HG03354 (cell line): ENCODE data around the gene TPSB2.
"Not testable (repeated sequence)": the region's sequence is repeated elsewhere in the genome, so short reads cannot be mapped to it uniquely, and the experiment has no call there.

Source experiments
- ATAC-seq: cut with Tn5 transposase; IDR thresholded peaks from one replicate; pipeline ENCODE4 v1.9.1; 2021; ENCODE audit warnings: mild to moderate bottlenecking; ENCODE audit not compliant: unreplicated experiment, poor library complexity, severe bottlenecking

TPSB2 gene

GRCh38 chr16:1243907-1244850 is 14.2 kb upstream of the TPSB2 start:
- not testable (repeated sequence) for ATAC-seq

GRCh38 chr16:1243363-1243762 is 13.4 kb upstream of the TPSB2 start:
- not testable (repeated sequence) for ATAC-seq

GRCh38 chr16:1241081-1241480 is 11.1 kb upstream of the TPSB2 start:
- ATAC-seq: not testable (repeated sequence)

- ATAC-seq: not testable (repeated sequence)
These were observed 10.5 kb upstream of the TPSB2 start, which contains the start of gene TPSAB1 for GRCh38 chr16:1240436-1240835. TPSAB1 (plus strand) TSS chr16:1240705; CDS start chr16:1240939, 234 bp downstream.

- not testable (repeated sequence) for ATAC-seq
These were observed 9.6 kb upstream of the TPSB2 start for GRCh38 chr16:1239575-1239974.

- not testable (repeated sequence) for ATAC-seq
These were observed 8.9 kb upstream of the TPSB2 start for GRCh38 chr16:1238909-1239308.

GRCh38 chr16:1237990-1238389 is 8.0 kb upstream of the TPSB2 start:
- no peak for ATAC-seq

GRCh38 chr16:1236659-1237058 is 6.7 kb upstream of the TPSB2 start:
- ATAC-seq: not testable (repeated sequence)

GRCh38 chr16:1232049-1232748 is 2.2 kb upstream of the TPSB2 start:
- not testable (repeated sequence) for ATAC-seq

- ATAC-seq: not testable (repeated sequence)
These were observed 1.3 kb upstream of the TPSB2 start for GRCh38 chr16:1231301-1231700.

- not testable (repeated sequence) for ATAC-seq
These were observed 658 bp upstream of the TPSB2 start for GRCh38 chr16:1230471-1231212.

GRCh38 chr16:1229476-1229875 is 508 bp downstream of the TPSB2 start:
- not testable (repeated sequence) for ATAC-seq

- not testable (repeated sequence) for ATAC-seq
These were observed 1.8 kb downstream of the TPSB2 start for GRCh38 chr16:1228227-1228626.

- ATAC-seq: not testable (repeated sequence)
These were observed 3.3 kb downstream of the TPSB2 start for GRCh38 chr16:1226692-1227091.

GRCh38 chr16:1225728-1226311 is 4.2 kb downstream of the TPSB2 start:
- not testable (repeated sequence) for ATAC-seq

GRCh38 chr16:1225051-1225451 is 4.9 kb downstream of the TPSB2 start, which contains the start of gene TPSG1:
TPSG1 (minus strand) TSS chr16:1225268; CDS start chr16:1225252, 16 bp downstream.
- no peak for ATAC-seq

- no peak for ATAC-seq
These were observed 5.4 kb downstream of the TPSB2 start for GRCh38 chr16:1224558-1224957.

- ATAC-seq: no peak
These were observed 6.4 kb downstream of the TPSB2 start for GRCh38 chr16:1223355-1224214.
